Activated CD4-positive, alpha-beta T cell treated with anti-CD3 and anti-CD28 coated beads for 24 hours (primary cell): ENCODE measurements around the gene ZNRF2.
"Not testable (repeated sequence)": the region's sequence is repeated elsewhere in the genome, so short reads cannot be mapped to it uniquely, and the experiment has no call there.

ENCODE experiments used
- DNase-seq, 2 donors: peaks; one replicate each; pipeline ENCODE4 v3.0.0-alpha.2; 2020; ENCODE audit warnings: low read depth in 2 of 2

ZNRF2 gene

DNA sequence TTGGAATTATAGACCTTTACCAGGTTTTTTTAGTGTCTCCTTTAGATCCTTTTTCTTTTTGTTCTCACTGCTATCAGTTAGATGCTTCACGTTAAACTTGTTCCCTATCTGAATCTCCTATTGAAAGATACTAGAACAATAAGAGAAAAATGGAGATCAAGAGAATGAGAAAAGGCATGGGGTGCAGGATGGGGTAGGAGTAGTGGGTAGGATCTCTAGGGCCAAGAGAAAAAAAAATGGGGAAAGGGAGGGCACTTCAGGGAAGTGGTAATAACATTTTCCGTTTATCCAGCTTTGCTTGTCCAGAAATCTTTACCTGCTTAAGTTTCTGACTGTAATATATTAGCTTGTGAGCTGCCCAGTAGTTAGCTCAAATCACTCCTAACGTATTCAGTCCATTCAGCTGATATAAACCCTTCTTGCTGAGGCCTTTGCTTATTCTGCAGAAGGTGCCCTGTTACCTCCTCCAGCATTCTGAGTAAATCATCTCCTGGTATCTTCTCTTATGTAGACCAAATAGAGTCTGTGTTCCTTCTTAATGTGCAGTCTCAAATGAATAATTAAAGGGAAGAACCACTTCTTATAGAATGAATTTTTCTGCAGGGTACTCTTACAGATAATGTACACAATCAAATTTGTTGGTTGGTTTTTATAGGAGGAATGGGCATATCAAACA lies 69.7 kb downstream of the ZNRF2 start:
- no peak for DNase-seq

DNA sequence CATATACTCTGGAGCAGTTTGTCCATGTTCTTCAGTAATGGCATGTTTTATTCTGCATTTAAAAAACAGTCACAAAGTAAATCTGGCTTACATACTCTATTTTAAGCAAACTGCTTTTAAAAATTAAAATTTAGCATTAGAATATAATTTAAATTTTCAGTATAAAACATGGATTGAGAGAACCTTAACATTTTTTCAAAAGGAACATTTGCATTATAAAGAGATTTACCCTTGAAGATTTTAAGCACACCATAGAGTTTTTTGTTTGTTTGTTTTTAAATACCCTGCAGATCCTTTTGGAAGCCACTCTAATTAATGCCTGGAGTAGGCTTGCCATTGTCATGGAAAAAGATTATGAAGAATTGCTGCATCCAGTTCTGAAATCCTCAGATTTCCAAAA lies 70.4 kb downstream of the ZNRF2 start:
- DNase-seq = no peak

GRCh38 chr7:30359957-30360356 lies 75.6 kb downstream of the ZNRF2 start:
- no peak for DNase-seq

- no peak for DNase-seq
Observed at GRCh38 chr7:30363778-30364563, 79.6 kb downstream of the ZNRF2 start.

DNA sequence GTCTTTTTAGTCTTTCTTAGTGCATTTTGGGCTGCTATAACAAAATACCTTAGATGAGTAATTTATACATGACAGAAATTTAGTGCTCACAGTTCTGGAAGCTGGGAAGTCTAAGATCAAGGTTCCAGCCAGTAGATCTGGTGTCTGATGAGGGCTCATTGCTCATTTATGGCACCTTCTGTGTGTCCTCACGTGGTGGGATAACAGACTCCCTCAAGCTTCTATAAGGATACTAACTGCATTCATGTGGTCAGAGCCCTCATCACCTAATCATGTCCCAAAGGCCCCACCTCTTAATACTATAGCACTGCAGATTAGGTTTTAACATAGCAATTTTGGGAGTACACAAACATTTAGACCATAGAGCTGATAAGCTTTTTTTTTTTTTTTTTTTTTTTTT lies 80.4 kb downstream of the ZNRF2 start:
- DNase-seq = no peak

DNA sequence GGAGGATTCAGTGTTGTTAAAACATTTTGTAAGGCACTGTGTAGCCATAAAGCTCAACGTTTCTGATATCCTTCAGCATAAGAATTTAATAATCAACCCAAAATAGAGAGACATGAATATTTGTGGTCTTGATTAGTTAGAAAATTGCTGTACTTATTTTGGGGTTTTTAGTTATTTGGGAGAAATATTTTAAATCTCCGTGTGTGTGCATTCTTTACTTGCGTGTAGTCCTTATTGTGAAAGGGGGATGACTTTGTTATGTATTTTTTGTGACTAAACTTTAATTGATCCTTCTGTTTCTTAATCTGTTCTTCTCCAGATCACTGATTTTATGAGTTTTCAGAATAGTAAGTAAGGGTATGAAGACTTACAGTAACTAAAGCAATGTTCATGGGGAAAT lies 81.2 kb downstream of the ZNRF2 start:
- DNase-seq = no peak

- no peak for DNase-seq
Observed at GRCh38 chr7:30366606-30367005, 82.2 kb downstream of the ZNRF2 start.

DNA sequence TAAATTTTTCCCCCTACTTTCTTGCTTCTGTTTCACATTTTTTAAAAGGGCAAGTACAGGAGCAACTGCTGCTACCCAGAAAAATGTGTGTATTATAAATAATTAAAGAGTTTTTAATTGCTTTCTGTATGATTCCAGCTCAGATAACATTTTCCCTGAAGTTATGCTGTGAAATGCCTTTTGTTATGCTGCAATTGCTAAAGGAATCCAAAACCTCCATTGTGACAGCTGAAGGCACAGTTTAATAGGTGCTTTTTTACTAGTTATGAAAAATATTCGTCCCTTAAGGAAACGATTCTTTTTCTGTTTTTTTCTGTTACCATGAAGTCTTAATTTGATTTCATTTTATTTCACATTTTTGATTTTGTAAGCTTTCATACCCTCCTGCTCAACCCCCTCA lies 83.2 kb downstream of the ZNRF2 start:
- no peak for DNase-seq

GRCh38 chr7:30369879-30370278 lies 85.5 kb downstream of the ZNRF2 start:
- no peak for DNase-seq

DNA sequence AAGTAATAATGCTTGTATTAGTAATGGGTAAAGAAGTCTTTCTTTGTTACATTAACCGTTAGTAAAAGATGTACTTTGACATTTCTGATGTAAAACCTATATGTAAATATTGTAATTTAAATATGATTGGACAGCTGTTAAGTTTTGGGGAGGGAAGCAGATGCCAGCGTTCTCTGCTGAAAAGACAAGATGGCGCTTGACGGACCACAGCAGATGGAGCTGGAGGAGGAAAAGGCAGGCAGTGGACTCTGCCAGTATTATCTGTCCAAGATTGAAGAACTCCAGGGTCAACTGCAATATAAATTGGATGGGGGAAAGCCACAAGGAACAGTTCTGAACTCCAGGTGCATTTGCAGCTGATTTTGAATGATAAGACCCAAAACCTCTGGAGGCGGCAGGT lies 86.9 kb downstream of the ZNRF2 start:
- DNase-seq = no peak

GRCh38 chr7:30378275-30378674 lies 93.9 kb downstream of the ZNRF2 start:
- no peak for DNase-seq

DNA sequence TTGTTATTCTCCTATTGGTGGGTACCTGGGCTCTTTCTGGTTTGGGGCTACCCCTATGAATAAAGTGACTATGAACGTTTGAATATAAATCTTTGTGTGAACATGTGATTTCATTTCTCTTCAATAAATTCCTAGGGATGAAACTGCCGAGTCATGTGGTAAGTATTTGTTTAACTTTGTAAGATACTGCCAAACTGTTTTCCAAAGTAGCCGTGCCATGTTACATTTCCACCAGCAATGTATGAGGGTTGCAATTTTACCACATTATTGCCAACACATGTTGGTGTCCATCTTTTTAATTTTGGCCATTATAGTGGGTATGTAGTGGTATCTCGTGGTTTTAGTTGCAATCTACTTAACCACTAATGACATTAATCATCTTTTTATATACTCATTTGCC lies 94.7 kb downstream of the ZNRF2 start:
- DNase-seq = no peak

DNA sequence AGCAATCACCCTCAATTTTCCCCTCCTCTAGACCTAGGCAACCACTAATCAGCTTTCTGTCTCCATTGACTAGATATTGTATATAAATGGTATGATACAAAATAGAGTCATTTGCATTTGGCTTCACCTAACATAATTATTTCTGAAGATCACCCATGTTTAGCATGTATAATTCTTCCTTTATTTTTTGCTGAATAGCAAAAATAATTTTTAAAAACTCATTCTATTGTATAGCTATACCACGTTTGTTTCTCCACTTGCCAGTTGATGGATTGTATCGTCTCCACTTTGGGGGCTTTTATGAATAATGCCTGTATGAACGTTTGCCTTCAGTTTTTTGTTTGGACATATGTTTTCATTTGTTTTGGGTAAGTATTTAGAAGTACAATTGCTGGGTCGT lies 95.3 kb downstream of the ZNRF2 start:
- no peak for DNase-seq

- DNase-seq = no peak
Observed at GRCh38 chr7:30380294-30380693, 95.9 kb downstream of the ZNRF2 start.

GRCh38 chr7:30380824-30381223 lies 96.4 kb downstream of the ZNRF2 start:
- not testable (repeated sequence) for DNase-seq

DNA sequence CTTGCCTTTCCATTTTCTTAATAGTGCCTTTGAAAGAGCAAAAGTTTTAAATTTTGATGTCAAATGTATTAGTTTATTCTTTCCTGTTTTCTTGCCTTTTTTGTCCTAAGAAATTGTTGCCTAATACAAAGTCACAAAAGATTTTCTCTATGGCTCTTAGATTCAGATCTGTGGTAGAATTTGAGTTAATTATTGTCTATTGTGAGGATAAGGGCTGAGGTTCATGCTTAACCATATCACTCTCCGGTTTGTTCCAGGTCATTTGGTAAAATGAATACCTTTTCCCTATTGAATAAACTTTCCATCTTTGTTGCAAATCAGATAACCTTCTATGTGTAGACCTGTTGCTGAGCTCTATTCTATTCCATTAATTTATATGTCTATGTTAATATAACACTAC lies 98.2 kb downstream of the ZNRF2 start:
- DNase-seq = no peak

GRCh38 chr7:30389791-30390190 lies 105.4 kb downstream of the ZNRF2 start:
- DNase-seq = no peak

GRCh38 chr7:30390736-30391636 lies 106.6 kb downstream of the ZNRF2 start:
- DNase-seq = no peak

GRCh38 chr7:30391806-30392205 lies 107.4 kb downstream of the ZNRF2 start:
- DNase-seq = no peak

GRCh38 chr7:30395676-30396075 lies 111.3 kb downstream of the ZNRF2 start:
- DNase-seq = no peak

DNA sequence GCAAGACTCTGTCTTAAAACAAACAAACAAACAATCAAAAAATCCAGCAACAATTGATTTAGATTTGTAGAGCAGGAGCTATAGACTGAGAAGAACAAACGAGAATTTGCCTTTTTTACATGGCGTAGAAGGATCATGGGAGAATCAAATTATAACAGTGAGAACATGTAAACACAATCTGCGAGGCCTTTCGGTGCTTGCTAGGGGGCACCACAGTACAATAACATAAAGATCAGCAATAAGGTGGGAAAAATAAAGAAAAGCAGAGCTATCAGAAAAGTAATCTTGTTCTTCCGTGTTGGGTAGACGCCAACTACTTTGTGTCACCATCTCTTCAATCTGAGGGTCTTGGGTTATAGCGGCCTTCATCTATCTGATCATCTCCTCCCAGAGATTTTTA lies 112.0 kb downstream of the ZNRF2 start:
- DNase-seq = no peak

- no peak for DNase-seq
Observed at GRCh38 chr7:30403477-30403876, 119.1 kb downstream of the ZNRF2 start.

DNA sequence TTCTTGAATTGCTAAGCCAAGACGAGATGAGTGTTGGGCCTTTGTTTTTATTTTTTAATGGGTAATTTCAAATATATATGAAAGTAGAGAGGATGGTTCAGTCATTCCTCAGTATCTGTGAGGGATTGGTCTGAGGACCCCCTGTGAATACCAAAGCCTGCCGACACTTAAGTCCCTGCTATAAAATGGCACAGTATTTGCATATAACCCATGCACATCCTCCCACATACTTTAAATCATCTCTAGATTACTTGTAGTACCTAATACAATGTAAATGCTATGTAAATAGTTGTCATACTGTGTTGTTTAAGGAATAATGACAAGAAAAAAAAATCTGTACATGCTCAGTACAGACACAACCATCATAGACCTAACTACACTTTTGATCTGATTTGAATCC lies 120.8 kb downstream of the ZNRF2 start:
- no peak for DNase-seq
